A549 (cell line): ENCODE data around the gene KHDRBS1. TPM values are rescaled to one million over a fixed set of nuclear protein-coding genes. Genes with fewer than 3 reads are reported as not detected.

Experiments
- ATAC-seq, 2 experiments: fragments of 200-7000 bp in 1 of 2; fragments of >200 bp in 1 of 2; cut with Nextera tagmentation in 1 of 2; cut with Tn5 transposase in 1 of 2; 3 replicates each; pipeline versions ENCODE4 v1.8.0 to v1.9.1; 2018 to 2020; ENCODE audit warnings: mild to moderate bottlenecking in 1 of 2, moderate library complexity in 1 of 2
- CTCF ChIA-PET: fragments of 300-600 bp; sonication (Branson Sonifier 250); formaldehyde crosslinking; extraction: SDS; loops from one replicate; lab custom pipeline; 2021; ENCODE audit warnings: antibody characterized with exemption, inconsistent platforms; lab: Yijun Ruan, JAX
- POLR2A ChIA-PET: fragments of 350-600 bp; formaldehyde crosslinking; extraction: SDS; loops from one replicate; lab custom pipeline; 2021; ENCODE audit warnings: antibody characterized with exemption, inconsistent platforms; lab: Yijun Ruan, JAX
- DNase-seq, 2 experiments: peaks; one replicate each; pipeline versions ENCODE4 v3.0.0 to v3.0.0-alpha.2; 2011 to 2016; ENCODE audit warnings: low read depth in 1 of 2, low spot score in 1 of 2
- FAIRE-seq: peaks from 2 replicates; lab custom pipeline; 2011; peaks lifted over from hg19 to GRCh38; lab: Jason Lieb, UNC
- H3K27ac ChIP-seq, 2 experiments: fragments of >200 bp; sonication (Bioruptor Twin); formaldehyde crosslinking; 3 replicates each; pipeline ENCODE4 v1.5.1; 2016 to 2017
- H3K4me1 ChIP-seq: fragments of >200 bp; sonication (Bioruptor Twin); formaldehyde crosslinking; 3 replicates; pipeline ENCODE4 v1.6.1; 2016
- H3K4me2 ChIP-seq: fragments of >200 bp; sonication (Bioruptor Twin); formaldehyde crosslinking; 3 replicates; pipeline ENCODE4 v1.6.1; 2016
- H3K4me3 ChIP-seq: fragments of >200 bp; sonication (Bioruptor Twin); formaldehyde crosslinking; 3 replicates; pipeline ENCODE4 v1.5.1; 2016
- H3K9me3 ChIP-seq: fragments of >200 bp; sonication (Bioruptor Twin); formaldehyde crosslinking; 3 replicates; pipeline ENCODE4 v1.6.1; 2016
- ATOH8 ChIP-seq: fragments of 250-450 bp; sonication (Bioruptor Pico); IDR thresholded peaks from 2 replicates; pipeline ENCODE4 v1.5.0; 2020; ENCODE audit warnings: low read depth, mild to moderate bottlenecking, moderate library complexity
- CBX2 ChIP-seq: fragments of 200-600 bp; sonication (generic); IDR thresholded peaks from 2 replicates; pipeline ENCODE4 v1.6.1; 2016; ENCODE audit warnings: low read depth, mild to moderate bottlenecking, borderline replicate concordance
- CBX8 ChIP-seq: fragments of 200-600 bp; sonication (generic); IDR thresholded peaks from 2 replicates; pipeline ENCODE4 v1.6.1; 2016
- EHF ChIP-seq: fragments of 250-450 bp; sonication (Bioruptor Pico); IDR thresholded peaks from 2 replicates; pipeline ENCODE4 v1.5.0; 2020; ENCODE audit warnings: mild to moderate bottlenecking
- ELK1 ChIP-seq: fragments of 150-350 bp; IDR thresholded peaks from 2 replicates; pipeline ENCODE4 v1.6.1; 2014; ENCODE audit warnings: low read depth, mild to moderate bottlenecking, low read length
- FOSL2 ChIP-seq, 2 experiments: fragments of 450-650 bp in 1 of 2; fragments of >200 bp in 1 of 2; sonication (Bioruptor Twin) in 1 of 2; formaldehyde crosslinking; IDR thresholded peaks; 2 replicates each; pipeline versions ENCODE4 v1.5.0 to v1.6.1; 2016 to 2020; ENCODE audit warnings: mild to moderate bottlenecking in 1 of 2, moderate library complexity in 1 of 2
- HOXB5 ChIP-seq: fragments of 250-450 bp; sonication (Bioruptor Pico); IDR thresholded peaks from 2 replicates; pipeline ENCODE4 v1.5.0; 2020; ENCODE audit warnings: mild to moderate bottlenecking, moderate library complexity
- KDM5A ChIP-seq: fragments of 200-600 bp; sonication (generic); IDR thresholded peaks from 2 replicates; pipeline ENCODE4 v1.6.1; 2016; ENCODE audit warnings: antibody characterized with exemption, mild to moderate bottlenecking
- MAFK ChIP-seq: fragments of 450-650 bp; IDR thresholded peaks from 2 replicates; pipeline ENCODE4 v1.6.1; 2014; ENCODE audit not compliant: partially characterized antibody
- MAZ ChIP-seq: fragments of 150-350 bp; IDR thresholded peaks from 2 replicates; pipeline ENCODE4 v1.6.1; 2014; ENCODE audit warnings: antibody characterized with exemption, low read depth, low read length, borderline replicate concordance
- NR3C1 ChIP-seq: fragments of >200 bp; sonication (Bioruptor Twin); formaldehyde crosslinking; IDR thresholded peaks from 3 replicates; pipeline ENCODE4 v1.6.1; 2017
- PHF8 ChIP-seq: fragments of 200-600 bp; sonication (generic); IDR thresholded peaks from 2 replicates; pipeline ENCODE4 v1.6.1; 2016; ENCODE audit warnings: low read depth, mild to moderate bottlenecking, antibody characterized with exemption, moderate library complexity, borderline replicate concordance
- POLR2AphosphoS2 ChIP-seq: conservative IDR thresholded peaks from 2 replicates; pipeline ENCODE4 v1.6.1; 2012; ENCODE audit warnings: low read length, improper control_type of control experiment, inconsistent platforms
- RARB ChIP-seq: fragments of 250-450 bp; sonication (Bioruptor Pico); IDR thresholded peaks from 2 replicates; pipeline ENCODE4 v1.8.0; 2021; ENCODE audit warnings: mild to moderate bottlenecking, moderate library complexity
- REST ChIP-seq: fragments of 200-600 bp; sonication (generic); IDR thresholded peaks from 2 replicates; pipeline ENCODE4 v1.6.1; 2016; ENCODE audit warnings: antibody characterized with exemption, mild to moderate bottlenecking, moderate library complexity
- RFX5 ChIP-seq: fragments of 450-650 bp; IDR thresholded peaks from 2 replicates; pipeline ENCODE4 v1.7.1; 2014; ENCODE audit warnings: antibody characterized with exemption, mild to moderate bottlenecking, moderate library complexity
- USF2 ChIP-seq: fragments of 450-650 bp; IDR thresholded peaks from 2 replicates; pipeline ENCODE4 v1.6.1; 2014; ENCODE audit warnings: antibody characterized with exemption
- ZC3H11A ChIP-seq: fragments of 450-650 bp; IDR thresholded peaks from 2 replicates; pipeline ENCODE4 v1.6.1; 2014; ENCODE audit warnings: antibody characterized with exemption, mild to moderate bottlenecking
- whole genome bisulfite sequencing: methylation state at CpG from one replicate; pipeline ENCODE4 v1.1.6; 2017; ENCODE audit errors: missing lambda C conversion rate; 5-methylcytosine and 5-hydroxymethylcytosine counted together
- polyA plus RNA-seq, 4 experiments: library from polyadenylated mRNA; depleted of rRNA in 3 of 4; stranded (reverse); fragments of >200 nt; fragmentation: RNase III in 1 of 4; extraction: RNeasy Plus Mini Kit Qiagen cat#74134 plus additional on column Dnase treatment in 1 of 4; gene quantifications; 2 replicates in 3 of 4; 3 replicates in 1 of 4; pipeline ENCODE4 v1.2.3, GENCODE V29; 2011 to 2017

KHDRBS1 gene
- polyA plus RNA-seq, 2 of the 4 experiments (the other 2 are of a cell fraction), result 60.6 to 109 TPM

- ATAC-seq, result no peak
- Histone ChIP-seq H3K4me1 (peaks cover 18% of the 10 kb centered on the region), H3K4me2 (no peak overlapping the region), H3K9me3 (no peaks in the 10 kb centered on the region), H3K4me3 (no peak overlapping the region), H3K27ac (no peak overlapping the region)
- TF ChIP-seq KDM5A (no peak), PHF8 (no peak), HOXB5 (no peak), POLR2AphosphoS2 (peak; percentile 85; the same call in 1 of the 2 replicates), RARB (CRISPR knock-in tag) (no peak), MAZ (no peak), EHF (CRISPR knock-in tag) (no peak)
- ChIA-PET CTCF (interaction anchor here (0.9 kb wide), 1 partner anchor 63 kb away, joined by 3 read pairs; no protein-coding TSS in a partner anchor), POLR2A (no interaction called here)
- peak in 1 of 2 experiments; percentile 23 for DNase-seq
- FAIRE-seq, result no peak
- 60% methylated on average over 4 of the region's 4 CpGs for WGBS
These were observed 52.8 kb downstream of the KHDRBS1 start for GRCh38 chr1:32066489-32066873.

- DNase-seq, result no peak
- no peak overlapping the region for H3K4me2 ChIP-seq
- H3K27ac ChIP-seq, result no peak overlapping the region
- ChIA-PET POLR2A (interaction anchor here (0.5 kb wide), 1 partner anchor 53 kb away, joined by 3 read pairs; no protein-coding TSS in a partner anchor), CTCF (interaction anchor here (0.8 kb wide), 1 partner anchor 14 kb away, joined by 3 read pairs; no protein-coding TSS in a partner anchor)
- no peak for ATAC-seq
- no peak for FAIRE-seq
- no peak for TF ChIP-seq REST
- TF ChIP-seq CBX8, result no peak
- TF ChIP-seq RFX5, result no peak
- no peak for TF ChIP-seq USF2
- TF ChIP-seq MAFK, result peak; percentile 87
- no peak for TF ChIP-seq ELK1
- H3K9me3 ChIP-seq, result no peaks in the 10 kb centered on the region
- peaks cover 18% of the 10 kb centered on the region for H3K4me1 ChIP-seq
- H3K4me3 ChIP-seq, result no peak overlapping the region
- WGBS, result 70% methylated on average over 5 of the region's 5 CpGs
These were observed 55.4 kb downstream of the KHDRBS1 start for GRCh38 chr1:32068957-32069588.

GRCh38 chr1:32071758-32072621 lies 58.3 kb downstream of the KHDRBS1 start:
- CTCF ChIA-PET, result interaction anchor here (0.6 to 1.9 kb wide), 7 partner anchors 9 to 177 kb away, joined by 3 to 8 read pairs (median 4); no protein-coding TSS in a partner anchor
- TF ChIP-seq NR3C1 (no peak), FOSL2 (IDR thresholded peaks at IDR 0.05) (no peak), FOSL2 (CRISPR knock-in tag; IDR thresholded peaks at IDR 0.05) (0 out of 2 replicates have a peak, but pooled peaks have one; percentile 2), ZC3H11A (no peak), CBX2 (no peak), PHF8 (no peak), ATOH8 (CRISPR knock-in tag) (no peak)
- Histone ChIP-seq H3K4me3 (peak overlapping the region; percentile 67), H3K27ac (peak overlapping the region; percentile 94 to 98), H3K4me2 (peak overlapping the region; percentile 77), H3K4me1 (peaks cover 16% of the 10 kb centered on the region), H3K9me3 (no peaks in the 10 kb centered on the region)
- DNase-seq (no peak), FAIRE-seq (no peak), ATAC-seq (peak; percentile 3 to 15; a peak in 5 of 6 replicates)
- POLR2A ChIA-PET, result interaction anchor here (0.6 to 2.7 kb wide), 8 partner anchors 9 to 279 kb away, joined by 3 to 25 read pairs (median 5); partner anchors contain the start of genes CCDC28B, KHDRBS1 and KPNA6
- 19% methylated on average over 14 of the region's 14 CpGs for WGBS
